B cell (primary cell): Measurements from ENCODE around the gene DRICH1.
"Not testable (repeated sequence)": the region's sequence is repeated elsewhere in the genome, so short reads cannot be mapped to it uniquely, and the experiment has no call there.

Experiments
- CTCF ChIP-seq: fragments of 200-600 bp; IDR thresholded peaks from one replicate; pipeline ENCODE4 v1.8.0; 2022; ENCODE audit warnings: antibody characterized with exemption, mild to moderate bottlenecking
- EZH2 ChIP-seq: IDR thresholded peaks from 2 replicates; pipeline ENCODE4 v1.6.1; 2012; ENCODE audit warnings: borderline replicate concordance, low read depth, mild to moderate bottlenecking, moderate library complexity, low read length; ENCODE audit not compliant: insufficient read depth, poor library complexity, severe bottlenecking

GRCh38 chr22:23560215-23560614, 71.9 kb downstream of the DRICH1 start:
- not testable (repeated sequence) for TF ChIP-seq EZH2, CTCF
